AG09319 (cell line): ENCODE data around the gene TBPL2.
"Not testable (repeated sequence)": the region's sequence is repeated elsewhere in the genome, so short reads cannot be mapped to it uniquely, and the experiment has no call there.

Experiments used
- DNase-seq: peaks from one replicate; pipeline ENCODE4 v3.0.0-alpha.2; 2010; ENCODE audit warnings: low read depth; ENCODE audit errors: extremely low read depth
- CTCF ChIP-seq: IDR thresholded peaks from 2 replicates; pipeline ENCODE4 v1.5.1; 2011; ENCODE audit warnings: low read depth, mild to moderate bottlenecking, inconsistent platforms, low read length, moderate library complexity

Gene TBPL2

DNA sequence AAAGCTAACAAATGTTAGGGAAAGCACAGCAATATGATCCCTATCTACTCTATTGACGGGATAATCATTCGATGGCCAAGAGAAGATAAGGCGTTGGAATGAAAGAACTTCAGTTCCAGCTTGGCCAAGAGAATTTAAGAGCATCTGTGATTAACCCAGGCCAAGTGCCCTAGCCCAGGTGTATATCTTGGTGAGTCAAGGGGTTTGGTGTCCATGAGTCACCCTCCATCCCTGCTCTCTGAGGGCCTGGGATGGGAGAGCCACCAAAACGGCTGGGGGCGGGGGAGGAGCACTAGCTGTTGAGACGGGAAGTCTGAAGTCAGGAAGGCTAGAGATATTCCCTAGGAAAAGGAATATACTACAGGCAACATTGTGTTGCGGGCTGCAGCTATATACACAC, 13.0 kb downstream of the TBPL2 start:
- no peak for TF ChIP-seq CTCF

DNA sequence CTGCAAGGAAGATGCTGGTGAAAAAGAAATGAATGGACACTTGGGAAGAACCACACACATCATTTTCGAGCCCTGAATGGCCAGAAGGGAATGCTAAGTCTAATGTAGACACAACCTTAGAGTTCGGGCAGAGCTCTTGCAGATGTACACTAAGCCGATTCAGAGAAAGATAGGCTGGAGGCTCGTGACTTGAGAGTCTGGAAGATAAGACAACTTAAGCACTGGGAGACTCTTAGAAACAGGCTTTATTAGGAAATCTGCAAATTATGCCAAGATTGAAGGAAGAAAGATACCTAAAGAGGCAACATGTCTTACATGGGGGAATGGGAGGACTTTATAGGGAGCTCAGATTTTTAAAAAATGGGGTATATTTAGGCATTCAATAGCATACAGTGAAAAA, 13.5 kb downstream of the TBPL2 start:
- no peak for TF ChIP-seq CTCF
- DNase-seq: no peak

More for the DNA sequence above, 13.0 kb downstream of the TBPL2 start:
- no peak for DNase-seq

- TF ChIP-seq CTCF: no peak
- no peak for DNase-seq
Measured at GRCh38 chr14:55425091-55425490, 15.3 kb downstream of the TBPL2 start.

DNA sequence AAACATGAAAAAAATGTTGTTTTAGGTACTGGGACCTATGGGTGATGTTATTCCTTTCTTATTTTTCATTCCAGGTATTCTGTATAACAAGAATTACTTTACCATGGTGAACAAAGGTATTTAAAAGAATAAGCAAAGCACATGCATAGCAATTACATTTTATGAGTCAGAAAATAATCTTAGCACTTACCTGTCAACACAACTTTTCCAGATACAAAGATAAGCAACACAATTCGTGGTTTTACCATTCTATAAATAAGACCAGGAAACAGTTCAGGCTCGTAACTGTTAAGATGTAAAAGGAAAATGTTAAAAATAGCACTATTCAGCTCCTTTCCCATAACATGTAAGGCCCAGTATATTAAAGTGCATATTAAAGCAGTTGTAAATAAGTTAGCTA, 16.4 kb downstream of the TBPL2 start:
- no peak for TF ChIP-seq CTCF
- no peak for DNase-seq

DNA sequence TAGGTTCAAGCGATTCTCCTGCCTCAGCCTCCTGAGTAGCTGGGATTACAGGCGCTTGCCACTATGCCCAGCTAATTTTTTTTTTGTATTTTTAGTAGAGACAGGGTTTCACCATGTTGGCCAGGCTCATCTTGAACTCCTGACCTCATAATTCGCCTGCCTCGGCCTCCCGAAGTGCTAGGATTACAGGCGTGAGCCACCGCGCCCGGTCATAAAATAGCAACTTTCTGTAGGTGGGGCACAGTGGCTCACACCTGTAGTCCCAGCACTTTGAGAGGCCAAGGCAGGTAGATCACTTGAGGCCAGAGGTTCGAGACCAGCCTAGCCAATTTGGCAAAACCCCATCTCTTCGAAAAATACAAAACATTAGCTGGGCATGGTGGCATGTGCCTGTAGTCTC, 18.1 kb downstream of the TBPL2 start:
- not testable (repeated sequence) for DNase-seq

GRCh38 chr14:55419663-55420062, 20.8 kb downstream of the TBPL2 start:
- no peak for DNase-seq
- TF ChIP-seq CTCF: no peak

DNA sequence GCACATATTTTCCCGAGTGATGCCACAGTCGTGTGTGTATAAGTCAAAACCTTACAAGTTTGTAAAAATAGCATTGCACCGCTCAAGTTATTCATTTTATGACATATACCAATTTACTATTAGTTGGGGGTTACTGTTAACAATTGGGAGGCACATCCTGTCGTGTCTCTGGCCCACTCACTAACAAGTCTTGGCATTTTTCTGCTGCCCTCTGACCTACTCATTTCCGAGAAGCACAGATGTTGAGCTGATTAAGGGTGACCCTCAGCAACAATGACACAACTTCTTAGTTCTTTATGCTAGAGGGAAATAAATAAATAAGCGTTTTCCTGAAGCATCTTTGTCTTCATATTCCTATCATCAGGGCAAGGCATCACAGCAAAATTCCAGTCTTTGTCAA, 22.0 kb downstream of the TBPL2 start:
- no peak for DNase-seq
- no peak for TF ChIP-seq CTCF

- no peak for DNase-seq
Measured at GRCh38 chr14:55417955-55418354, 22.5 kb downstream of the TBPL2 start.

More at GRCh38 chr14:55417955-55418354, 22.5 kb downstream of the TBPL2 start:
- no peak for TF ChIP-seq CTCF
